ENCODE measurements around the gene TAS1R3.

TAS1R3 gene

GRCh38 chr1:1331068-1331965 lies at the start of gene TAS1R3:
Gene TAS1R3 (plus strand): TSS chr1:1331280. CDS start chr1:1331346, 66 bp downstream.
- no peak for DNase-seq (ENCODE audit: low read depth)

- DNase-seq (ENCODE audit: low read depth): no peak
Measured at GRCh38 chr1:1281533-1282321, 49.4 kb upstream of the TAS1R3 start.

- no peak for DNase-seq (ENCODE audit: low read depth)
Measured at GRCh38 chr1:1282998-1283397, 48.1 kb upstream of the TAS1R3 start.

- DNase-seq (ENCODE audit: low read depth): no peak
Measured at GRCh38 chr1:1283821-1284220, 47.3 kb upstream of the TAS1R3 start.

- no peak for DNase-seq (ENCODE audit: low read depth)
Measured at GRCh38 chr1:1284221-1285101, 46.6 kb upstream of the TAS1R3 start.

- DNase-seq (ENCODE audit: low read depth): no peak
Measured at GRCh38 chr1:1285102-1285571, 45.9 kb upstream of the TAS1R3 start.

GRCh38 chr1:1285611-1286311 lies 45.3 kb upstream of the TAS1R3 start:
- DNase-seq (ENCODE audit: low read depth): no peak

GRCh38 chr1:1286313-1287261 lies 44.5 kb upstream of the TAS1R3 start:
- no peak for DNase-seq (ENCODE audit: low read depth)

GRCh38 chr1:1287288-1288110 lies 43.6 kb upstream of the TAS1R3 start:
- DNase-seq (ENCODE audit: low read depth): no peak

GRCh38 chr1:1290238-1290731 lies 40.8 kb upstream of the TAS1R3 start:
- no peak for DNase-seq (ENCODE audit: low read depth)

GRCh38 chr1:1291023-1291528 lies 40.0 kb upstream of the TAS1R3 start:
- no peak for DNase-seq (ENCODE audit: low read depth)

GRCh38 chr1:1291548-1292441 lies 39.3 kb upstream of the TAS1R3 start:
- peak; percentile 33 for DNase-seq (ENCODE audit: low read depth)

- no peak for DNase-seq (ENCODE audit: low read depth)
Measured at GRCh38 chr1:1292442-1292779, 38.7 kb upstream of the TAS1R3 start.

GRCh38 chr1:1292851-1293250 lies 38.2 kb upstream of the TAS1R3 start:
- DNase-seq (ENCODE audit: low read depth): no peak

GRCh38 chr1:1293263-1294249 lies 37.5 kb upstream of the TAS1R3 start:
- no peak for DNase-seq (ENCODE audit: low read depth)

GRCh38 chr1:1294250-1294890 lies 36.7 kb upstream of the TAS1R3 start:
- DNase-seq (ENCODE audit: low read depth): no peak
